Lower leg skin (tissue), 3 donors: ENCODE measurements around the gene UBA3.

Experiments
- POLR2A ChIP-seq, 2 donors: fragments of 450-650 bp; IDR thresholded peaks; one replicate each; pipeline ENCODE4 v1.6.1; 2016 to 2017; ENCODE audit warnings: antibody characterized with exemption in 2 of 2, mild to moderate bottlenecking in 1 of 2, moderate library complexity in 1 of 2
- TF ChIP-seq, protein P1 (sequence below), 3 donors: fragments of 450-650 bp; IDR thresholded peaks; one replicate each; pipeline ENCODE4 v1.5.1; 2016; ENCODE audit warnings: antibody characterized with exemption in 3 of 3, mild to moderate bottlenecking in 3 of 3, moderate library complexity in 2 of 3

DNA sequence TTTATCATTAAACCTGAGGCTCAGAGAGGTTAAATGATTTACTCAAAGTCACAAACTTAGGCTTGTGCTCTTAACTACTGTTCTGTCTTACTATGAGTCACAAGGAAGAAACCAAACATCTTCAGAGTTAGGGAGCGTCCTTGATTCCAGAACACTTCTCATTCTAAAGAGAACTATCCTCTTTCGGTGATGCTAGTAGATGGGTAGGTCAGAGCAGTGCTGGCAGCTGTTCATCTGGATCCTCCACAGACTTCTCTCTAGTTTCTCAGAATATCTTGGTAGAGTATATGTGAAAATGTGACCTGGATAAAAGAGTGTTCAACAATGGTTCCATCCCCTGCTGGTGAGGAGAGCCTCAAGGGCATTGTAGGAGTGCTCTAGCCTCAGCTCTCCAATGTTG lies 7.9 kb upstream of the UBA3 start:
- TF ChIP-seq, protein P1, sequence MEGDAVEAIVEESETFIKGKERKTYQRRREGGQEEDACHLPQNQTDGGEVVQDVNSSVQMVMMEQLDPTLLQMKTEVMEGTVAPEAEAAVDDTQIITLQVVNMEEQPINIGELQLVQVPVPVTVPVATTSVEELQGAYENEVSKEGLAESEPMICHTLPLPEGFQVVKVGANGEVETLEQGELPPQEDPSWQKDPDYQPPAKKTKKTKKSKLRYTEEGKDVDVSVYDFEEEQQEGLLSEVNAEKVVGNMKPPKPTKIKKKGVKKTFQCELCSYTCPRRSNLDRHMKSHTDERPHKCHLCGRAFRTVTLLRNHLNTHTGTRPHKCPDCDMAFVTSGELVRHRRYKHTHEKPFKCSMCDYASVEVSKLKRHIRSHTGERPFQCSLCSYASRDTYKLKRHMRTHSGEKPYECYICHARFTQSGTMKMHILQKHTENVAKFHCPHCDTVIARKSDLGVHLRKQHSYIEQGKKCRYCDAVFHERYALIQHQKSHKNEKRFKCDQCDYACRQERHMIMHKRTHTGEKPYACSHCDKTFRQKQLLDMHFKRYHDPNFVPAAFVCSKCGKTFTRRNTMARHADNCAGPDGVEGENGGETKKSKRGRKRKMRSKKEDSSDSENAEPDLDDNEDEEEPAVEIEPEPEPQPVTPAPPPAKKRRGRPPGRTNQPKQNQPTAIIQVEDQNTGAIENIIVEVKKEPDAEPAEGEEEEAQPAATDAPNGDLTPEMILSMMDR (IDR thresholded peaks at IDR 0.05), result no peak
- TF ChIP-seq POLR2A (IDR thresholded peaks at IDR 0.05), result no peak
